SK-N-SH (cell line): ENCODE data around the gene TMEM161B. TPM values are rescaled to one million over a fixed set of nuclear protein-coding genes. Genes with fewer than 3 reads are reported as not detected.

Experiments used
- CTCF ChIA-PET: fragments of 300-600, 350-600 bp; formaldehyde crosslinking; extraction: SDS; loops from one replicate; lab custom pipeline; 2021; lab: Yijun Ruan, JAX
- POLR2A ChIA-PET: fragments of 350-600 bp; sonication (Branson Sonifier 250); formaldehyde crosslinking; extraction: SDS; loops from one replicate; lab custom pipeline; 2020; ENCODE audit warnings: antibody characterized with exemption, inconsistent platforms; lab: Yijun Ruan, JAX
- DNase-seq: peaks from one replicate; pipeline ENCODE4 v3.0.0; 2012
- H2AFZ ChIP-seq: fragments of 200-600 bp; sonication (generic); 2 replicates; pipeline ENCODE4 v1.8.1; 2016; ENCODE audit warnings: antibody characterized with exemption, mild to moderate bottlenecking, low read depth
- H3F3A ChIP-seq: fragments of 200-600 bp; sonication (generic); replicated peaks from 2 replicates; pipeline ENCODE3; 2016; ENCODE audit warnings: antibody characterized with exemption, mild to moderate bottlenecking; ENCODE audit not compliant: insufficient read depth
- H3K27ac ChIP-seq, 2 experiments: fragments of 200-500 bp in 1 of 2; fragments of 200-600 bp in 1 of 2; sonication (Bioruptor generic) in 1 of 2; sonication (generic), shearing (Covaris generic) in 1 of 2; 2 replicates each; pipeline versions ENCODE4 v1.5.1 to v1.6.1; 2014 to 2016; ENCODE audit warnings: low read depth in 2 of 2, inconsistent platforms in 1 of 2, low read length in 1 of 2, mild to moderate bottlenecking in 1 of 2, mixed read lengths in 1 of 2
- H3K27me3 ChIP-seq: fragments of 200-600 bp; sonication (generic), shearing (Covaris generic); 2 replicates; pipeline ENCODE4 v1.6.1; 2016; ENCODE audit warnings: mixed run types; ENCODE audit not compliant: insufficient read depth
- H3K36me3 ChIP-seq, 2 experiments: fragments of 200-500 bp in 1 of 2; fragments of 200-600 bp in 1 of 2; sonication (Bioruptor generic) in 1 of 2; sonication (generic) in 1 of 2; replicated peaks in 1 of 2; 2 replicates each; pipeline versions ENCODE3 to v1.5.1; 2014 to 2016; ENCODE audit warnings: low read length in 1 of 2, mild to moderate bottlenecking in 1 of 2; ENCODE audit not compliant: insufficient read depth in 2 of 2, control insufficient read depth in 1 of 2
- H3K4me1 ChIP-seq, 2 experiments: fragments of 200-500 bp in 1 of 2; fragments of 200-600 bp in 1 of 2; sonication (Bioruptor generic) in 1 of 2; sonication (generic), shearing (Covaris generic) in 1 of 2; 2 replicates each; pipeline versions ENCODE4 v1.5.1 to v1.6.1; 2014 to 2016; ENCODE audit warnings: low read depth in 1 of 2, low read length in 1 of 2, mixed run types in 1 of 2; ENCODE audit not compliant: insufficient read depth in 2 of 2, control insufficient read depth in 1 of 2
- H3K4me2 ChIP-seq: fragments of 200-600 bp; sonication (generic), shearing (Covaris generic); 2 replicates; pipeline ENCODE4 v1.6.1; 2017; ENCODE audit warnings: mixed run types
- H3K4me3 ChIP-seq, 2 experiments: fragments of 200-500 bp in 1 of 2; fragments of 200-600 bp in 1 of 2; sonication (Bioruptor generic) in 1 of 2; sonication (generic), shearing (Covaris generic) in 1 of 2; 2 replicates each; pipeline versions ENCODE4 v1.5.1 to v1.8.1; 2014 to 2016; ENCODE audit warnings: low read depth in 2 of 2, inconsistent platforms in 1 of 2, low read length in 1 of 2, mild to moderate bottlenecking in 1 of 2, mixed read lengths in 1 of 2, moderate library complexity in 1 of 2
- H3K79me2 ChIP-seq: fragments of 200-600 bp; sonication (generic); 2 replicates; pipeline ENCODE4 v1.8.1; 2017; ENCODE audit warnings: mild to moderate bottlenecking; ENCODE audit not compliant: insufficient read depth
- H3K9ac ChIP-seq: fragments of 200-600 bp; sonication (generic); 2 replicates; pipeline ENCODE4 v1.6.1; 2017; ENCODE audit warnings: mixed run types
- H3K9me2 ChIP-seq: fragments of 200-600 bp; sonication (generic); 2 replicates; pipeline ENCODE4 v1.6.1; 2017; ENCODE audit warnings: mixed run types
- H3K9me3 ChIP-seq: fragments of 200-600 bp; sonication (generic); 2 replicates; pipeline ENCODE4 v1.6.1; 2017; ENCODE audit warnings: mixed run types, mild to moderate bottlenecking, moderate library complexity
- H4K20me1 ChIP-seq: fragments of 200-600 bp; sonication (generic); 2 replicates; pipeline ENCODE4 v1.6.1; 2017; ENCODE audit warnings: mild to moderate bottlenecking, mixed run types; ENCODE audit not compliant: insufficient read depth
- CHD2 ChIP-seq: fragments of 150-350 bp; IDR thresholded peaks from 2 replicates; pipeline ENCODE4 v1.6.1; 2018; ENCODE audit warnings: low read length; ENCODE audit not compliant: partially characterized antibody
- EP300 ChIP-seq, 2 experiments: IDR thresholded peaks; 2 replicates each; pipeline versions ENCODE4 v1.4.0 to v1.6.1; 2012; ENCODE audit warnings: borderline replicate concordance in 1 of 2, low read depth in 1 of 2, low read length in 1 of 2
- FOSL2 ChIP-seq: IDR thresholded peaks from 2 replicates; pipeline ENCODE4 v1.4.0; 2012; ENCODE audit warnings: low read depth, mild to moderate bottlenecking, moderate library complexity, borderline replicate concordance
- FOXJ3 ChIP-seq: sonication (generic); formaldehyde crosslinking; IDR thresholded peaks from 2 replicates; pipeline ENCODE4 v1.5.1; 2020; ENCODE audit warnings: mild to moderate bottlenecking, missing genetic modification reagents
- FOXM1 ChIP-seq: IDR thresholded peaks from 2 replicates; pipeline ENCODE4 v1.4.0; 2012; ENCODE audit warnings: low read depth, mild to moderate bottlenecking
- GATA2 ChIP-seq: sonication (generic); formaldehyde crosslinking; IDR thresholded peaks from 2 replicates; pipeline ENCODE4 v1.5.0; 2020; ENCODE audit warnings: mild to moderate bottlenecking, missing genetic modification reagents
- MXI1 ChIP-seq: IDR thresholded peaks from 2 replicates; pipeline ENCODE4 v1.6.1; 2012; ENCODE audit warnings: mild to moderate bottlenecking, low read depth, low read length, improper control_type of control experiment
- NFIC ChIP-seq: IDR thresholded peaks from 2 replicates; pipeline ENCODE4 v1.4.0; 2012; ENCODE audit warnings: borderline replicate concordance
- NRF1 ChIP-seq: IDR thresholded peaks from 2 replicates; pipeline ENCODE4 v1.6.1; 2012; ENCODE audit warnings: low read depth, mild to moderate bottlenecking, low read length
- POLR2AphosphoS5 ChIP-seq: IDR thresholded peaks from 2 replicates; pipeline ENCODE4 v1.6.1; 2012; ENCODE audit warnings: low read depth, low read length
- RAD21 ChIP-seq: IDR thresholded peaks from 2 replicates; pipeline ENCODE4 v1.6.1; 2012; ENCODE audit warnings: mild to moderate bottlenecking, low read length
- RCOR1 ChIP-seq: fragments of 150-350 bp; IDR thresholded peaks from 2 replicates; pipeline ENCODE4 v1.6.1; 2017; ENCODE audit warnings: antibody characterized with exemption, low read length
- REST ChIP-seq: IDR thresholded peaks from 2 replicates; pipeline ENCODE4 v1.6.1; 2012; ENCODE audit warnings: mild to moderate bottlenecking, low read depth, low read length, moderate library complexity
- RFX5 ChIP-seq: IDR thresholded peaks from 2 replicates; pipeline ENCODE4 v1.6.1; 2012; ENCODE audit warnings: mild to moderate bottlenecking, improper control_type of control experiment, low read length
- SIN3A ChIP-seq: IDR thresholded peaks from 2 replicates; pipeline ENCODE4 v1.6.1; 2012; ENCODE audit warnings: low read depth, mild to moderate bottlenecking, low read length, moderate library complexity, borderline replicate concordance
- TAF1 ChIP-seq: IDR thresholded peaks from 2 replicates; pipeline ENCODE4 v1.6.1; 2012; ENCODE audit warnings: low read depth, mild to moderate bottlenecking, low read length, moderate library complexity, borderline replicate concordance
- TCF12 ChIP-seq: IDR thresholded peaks from 2 replicates; pipeline ENCODE4 v1.4.0; 2012
- TEAD4 ChIP-seq: IDR thresholded peaks from 2 replicates; pipeline ENCODE4 v1.4.0; 2012; ENCODE audit warnings: mild to moderate bottlenecking, borderline replicate concordance; ENCODE audit not compliant: insufficient read depth
- USF1 ChIP-seq: IDR thresholded peaks from 2 replicates; pipeline ENCODE4 v1.4.0; 2012; ENCODE audit warnings: low read depth, borderline replicate concordance
- YY1 ChIP-seq: IDR thresholded peaks from 2 replicates; pipeline ENCODE4 v1.4.0; 2012; ENCODE audit warnings: low read depth, mild to moderate bottlenecking
- ZBTB33 ChIP-seq: IDR thresholded peaks from 2 replicates; pipeline ENCODE4 v1.4.0; 2012; ENCODE audit warnings: low read depth, borderline replicate concordance
- WGBS: methylation state at CpG from one replicate; pipeline ENCODE4 v1.1.6; 2017; ENCODE audit warnings: low lambda C conversion rate; 5-methylcytosine and 5-hydroxymethylcytosine counted together
- polyA plus RNA-seq, 3 experiments: library from polyadenylated mRNA; depleted of rRNA; stranded (reverse); fragments of >200 nt; gene quantifications; 2 replicates each; pipeline ENCODE4 v1.2.3, GENCODE V29; 2012
- TF ChIP-seq, protein P1 (sequence below): fragments of 150-350 bp; IDR thresholded peaks from 2 replicates; pipeline ENCODE4 v1.6.1; 2017; ENCODE audit warnings: antibody characterized with exemption, low read length, low read depth, borderline replicate concordance
- TF ChIP-seq, protein P2 (sequence below): fragments of 200-600 bp; sonication (generic); IDR thresholded peaks from 2 replicates; pipeline ENCODE4 v1.6.1; 2017; ENCODE audit warnings: antibody characterized with exemption, mild to moderate bottlenecking, moderate library complexity

TMEM161B gene
- polyA plus RNA-seq, 1 of the 3 experiments (the other 2 are of a cell fraction), result 8.0 TPM

DNA sequence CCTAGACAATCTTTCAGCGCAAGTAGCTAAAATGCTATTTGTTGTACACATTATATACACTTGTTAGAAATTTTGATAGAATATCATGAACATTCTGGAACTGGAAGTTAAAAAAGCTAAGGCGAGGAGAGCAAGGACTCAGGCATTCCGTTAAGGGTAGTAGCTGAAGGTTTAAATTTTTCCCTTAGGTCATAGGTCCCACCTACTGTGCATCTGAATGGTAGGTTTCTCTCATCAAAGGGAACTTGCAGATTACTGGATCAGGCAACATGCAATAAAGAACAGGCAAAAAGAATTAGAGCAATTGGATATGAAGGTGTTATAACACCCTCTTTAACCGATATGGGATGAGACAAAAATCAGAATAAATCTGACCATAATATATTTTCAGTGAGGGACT is 32.8 kb downstream of the TMEM161B start (continued):
- TF ChIP-seq REST, result no peak
- no peak for TF ChIP-seq NRF1
- TF ChIP-seq RFX5, result no peak
- no peak for TF ChIP-seq POLR2AphosphoS5
- TF ChIP-seq TEAD4, result no peak

DNA sequence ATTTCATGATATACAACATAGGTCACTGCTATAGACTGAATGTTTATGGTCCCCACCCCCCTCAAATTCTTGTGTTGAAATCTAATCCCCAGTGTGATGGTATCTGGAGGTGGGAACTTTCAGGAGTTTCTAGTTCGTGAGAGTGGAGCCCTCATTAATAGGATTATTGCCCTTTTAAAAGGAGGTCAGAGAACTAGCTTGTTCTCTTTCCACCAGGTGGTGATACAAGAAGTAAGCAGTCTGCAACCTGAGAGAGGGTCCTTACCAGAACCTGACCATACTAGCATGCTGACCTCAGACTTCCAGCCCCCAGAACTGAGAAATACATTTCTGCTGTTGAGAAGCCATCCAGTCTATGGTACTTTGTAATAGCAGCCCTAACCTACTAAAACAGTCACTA is 33.3 kb downstream of the TMEM161B start:
- Histone ChIP-seq H3K9ac (no peak overlapping the region), H3K79me2 (peaks cover 17% of the 10 kb centered on the region; the same call in 1 of the 2 replicates), H3K27me3 (no peaks in the 10 kb centered on the region), H3K9me2 (no peaks in the 10 kb centered on the region), H3K4me3 (no peak overlapping the region), H3K27ac (no peak overlapping the region), H3F3A (no peaks in the 10 kb centered on the region), H4K20me1 (no peaks in the 10 kb centered on the region), H3K9me3 (no peaks in the 10 kb centered on the region), H3K36me3 (peaks cover 11 to 27% of the 10 kb centered on the region in 2 experiments), H3K4me2 (no peak overlapping the region), H2AFZ (no peak overlapping the region), H3K4me1 (peaks cover 0 to 5% of the 10 kb centered on the region in 2 experiments; a peak in 2 of 4 replicates)
- CTCF ChIA-PET, result interaction anchor here (1.4 kb wide), 1 partner anchor 456 kb away, joined by 4 read pairs; no protein-coding TSS in a partner anchor
- WGBS, result 87% methylated on average over 1 of the region's 1 CpG
- TF ChIP-seq, protein P1, sequence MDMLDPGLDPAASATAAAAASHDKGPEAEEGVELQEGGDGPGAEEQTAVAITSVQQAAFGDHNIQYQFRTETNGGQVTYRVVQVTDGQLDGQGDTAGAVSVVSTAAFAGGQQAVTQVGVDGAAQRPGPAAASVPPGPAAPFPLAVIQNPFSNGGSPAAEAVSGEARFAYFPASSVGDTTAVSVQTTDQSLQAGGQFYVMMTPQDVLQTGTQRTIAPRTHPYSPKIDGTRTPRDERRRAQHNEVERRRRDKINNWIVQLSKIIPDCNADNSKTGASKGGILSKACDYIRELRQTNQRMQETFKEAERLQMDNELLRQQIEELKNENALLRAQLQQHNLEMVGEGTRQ, result no peak
- TF ChIP-seq SIN3A (no peak), YY1 (no peak), RAD21 (no peak), GATA2 (CRISPR knock-in tag) (no peak), USF1 (no peak), EP300 (IDR thresholded peaks at IDR 0.05; ENCODE audit: borderline replicate concordance in 1 of 2, low read depth in 1 of 2, low read length in 1 of 2) (no peak), NRF1 (no peak), TCF12 (no peak), NFIC (no peak), FOSL2 (no peak), TEAD4 (no peak), CHD2 (no peak), MXI1 (no peak), RCOR1 (no peak), TAF1 (no peak), ZBTB33 (no peak), FOXJ3 (CRISPR knock-in tag) (no peak), FOXM1 (no peak)
- TF ChIP-seq, protein P2, sequence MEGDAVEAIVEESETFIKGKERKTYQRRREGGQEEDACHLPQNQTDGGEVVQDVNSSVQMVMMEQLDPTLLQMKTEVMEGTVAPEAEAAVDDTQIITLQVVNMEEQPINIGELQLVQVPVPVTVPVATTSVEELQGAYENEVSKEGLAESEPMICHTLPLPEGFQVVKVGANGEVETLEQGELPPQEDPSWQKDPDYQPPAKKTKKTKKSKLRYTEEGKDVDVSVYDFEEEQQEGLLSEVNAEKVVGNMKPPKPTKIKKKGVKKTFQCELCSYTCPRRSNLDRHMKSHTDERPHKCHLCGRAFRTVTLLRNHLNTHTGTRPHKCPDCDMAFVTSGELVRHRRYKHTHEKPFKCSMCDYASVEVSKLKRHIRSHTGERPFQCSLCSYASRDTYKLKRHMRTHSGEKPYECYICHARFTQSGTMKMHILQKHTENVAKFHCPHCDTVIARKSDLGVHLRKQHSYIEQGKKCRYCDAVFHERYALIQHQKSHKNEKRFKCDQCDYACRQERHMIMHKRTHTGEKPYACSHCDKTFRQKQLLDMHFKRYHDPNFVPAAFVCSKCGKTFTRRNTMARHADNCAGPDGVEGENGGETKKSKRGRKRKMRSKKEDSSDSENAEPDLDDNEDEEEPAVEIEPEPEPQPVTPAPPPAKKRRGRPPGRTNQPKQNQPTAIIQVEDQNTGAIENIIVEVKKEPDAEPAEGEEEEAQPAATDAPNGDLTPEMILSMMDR, result no peak
- DNase-seq, result no peak
- POLR2A ChIA-PET, result no interaction called here
